Psoas muscle (tissue), 8 donors: ENCODE data around the gene ELMO2. TPM values are rescaled to one million over a fixed set of nuclear protein-coding genes. Genes with fewer than 3 reads are reported as not detected.

Experiments
- ATAC-seq, 4 donors: fragments of 200-7000 bp; cut with Tn5 transposase; one replicate each; pipeline ENCODE4 v1.9.1; 2020; ENCODE audit warnings: moderate library complexity in 3 of 4, mild to moderate bottlenecking in 2 of 4
- DNase-seq, 2 donors: peaks; one replicate each; pipeline ENCODE4 v3.0.0-alpha.2; 2020
- H3K27ac ChIP-seq: fragments of 200-600 bp; one replicate; pipeline ENCODE4 v1.8.0; 2022
- H3K27me3 ChIP-seq, 3 donors: fragments of 200-600 bp in 1 of 3; one replicate each; pipeline versions ENCODE4 v1.6.1 to v1.8.0; 2013 to 2022; ENCODE audit warnings: low read length in 2 of 3, mild to moderate bottlenecking in 2 of 3, moderate library complexity in 1 of 3; ENCODE audit not compliant: insufficient read depth in 3 of 3
- H3K36me3 ChIP-seq, 2 donors: fragments of 200-600 bp in 1 of 2; one replicate each; pipeline versions ENCODE4 v1.6.1 to v1.8.0; 2013 to 2022; ENCODE audit warnings: low read depth in 1 of 2, mild to moderate bottlenecking in 1 of 2, moderate library complexity in 1 of 2; ENCODE audit not compliant: insufficient read depth in 1 of 2
- H3K4me1 ChIP-seq: fragments of 200-600 bp; one replicate; pipeline ENCODE4 v1.8.0; 2022
- H3K4me3 ChIP-seq: fragments of 200-600 bp; one replicate; pipeline ENCODE4 v1.8.0; 2022; ENCODE audit warnings: mild to moderate bottlenecking
- H3K9me3 ChIP-seq: fragments of 200-600 bp; one replicate; pipeline ENCODE4 v1.8.0; 2022
- WGBS, 3 donors: extraction: QIAGEN DNeasy Blood & Tissue Kit; methylation state at CpG; one replicate each; pipeline versions ENCODE4 v1.1.6 to v1.1.7; 2013; 5-methylcytosine and 5-hydroxymethylcytosine counted together
- intact Hi-C, 2 donors: fragments of 100-400 bp; cut with DNase I; formaldehyde crosslinking; loops; one replicate each; pipeline versions ENCODE4 v1.11.0 to v1.14.2; 2022
- polyA plus RNA-seq, 3 donors: library from polyadenylated mRNA; stranded (reverse); fragments of 200-250 nt; gene quantifications; one replicate each; pipeline ENCODE4 v1.2.3, GENCODE V29; 2013
- total RNA-seq, 4 donors: library from RNA; stranded (reverse); fragmentation: NEBNext Ultra II Directional in 2 of 4; extraction: Animal tissue kit (Norgen Biotek cat#: 25700) in 2 of 4; gene quantifications; one replicate each; pipeline versions ENCODE4 v1.2.1 to v1.2.4, GENCODE V29; 2021 to 2023
- TF ChIP-seq, protein P1 (sequence below): fragments of 200-600 bp; IDR thresholded peaks from one replicate; pipeline ENCODE4 v1.8.0; 2022; ENCODE audit warnings: antibody characterized with exemption
- donor health status: healthy with polysubstance abuse.
- donor health status: DM: no; HTN: no; CAD: no; lungs with moderate emphysema.
- donor health status: Bipolar disorder and iron deficiency.
- donor health status: healthy.
- donor health status: DM: yes; HTN: yes; CAD: no.
- donor health status: DM: no; HTN: no; CAD: no.
- donor health status: DM: no; HTN: no; CAD: no.
- donor health status: DM: yes; HTN: yes; CAD: no.

The ELMO2 gene
- total and polyA plus RNA-seq, 7 donors, result 21.2 to 60.7 (median 40.3) TPM

DNA sequence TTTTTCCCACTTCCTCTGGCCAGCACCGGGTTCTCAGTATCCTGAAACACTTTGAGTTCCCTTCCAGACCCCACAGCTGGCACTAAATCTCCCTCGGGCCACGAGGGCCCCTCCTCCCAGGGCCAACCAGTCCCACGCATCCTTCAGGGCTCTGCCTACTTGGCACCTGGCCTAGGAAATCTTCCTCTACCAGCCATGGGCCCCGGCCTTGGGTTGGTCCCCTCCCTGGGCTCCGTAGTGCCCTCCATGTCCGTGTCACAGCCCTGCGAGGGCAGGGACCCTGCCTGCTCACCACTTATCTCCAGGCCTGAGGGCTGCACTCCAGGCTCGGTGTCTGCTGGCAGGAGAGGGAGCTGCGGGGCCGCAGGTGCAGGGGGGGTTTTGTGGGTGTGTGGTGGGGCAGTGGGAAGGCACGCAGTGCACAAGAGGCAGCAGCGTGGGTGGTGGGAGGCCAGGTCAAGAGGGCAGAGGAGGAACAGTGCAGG is 49.3 kb downstream of the ELMO2 start:
- no peak overlapping the region for H3K4me3 ChIP-seq
- H3K27me3 ChIP-seq, result no peaks in the 10 kb centered on the region
- intact Hi-C loops, result no loop called here
- peaks cover 41% of the 10 kb centered on the region for H3K4me1 ChIP-seq
- WGBS, 3 donors, result 8 to 13% (median 9%) methylated on average over 13 of the region's 13 CpGs
- H3K9me3 ChIP-seq, result no peaks in the 10 kb centered on the region
- H3K27ac ChIP-seq, result peak overlapping the region; percentile 41
- H3K36me3 ChIP-seq, result peaks cover 0 to 33% of the 10 kb centered on the region in 2 donors
- peak in 1 of 2 donors; percentile 49 for DNase-seq
- ATAC-seq, result peak; percentile 9 to 49 (median 26)
- TF ChIP-seq, protein P1, sequence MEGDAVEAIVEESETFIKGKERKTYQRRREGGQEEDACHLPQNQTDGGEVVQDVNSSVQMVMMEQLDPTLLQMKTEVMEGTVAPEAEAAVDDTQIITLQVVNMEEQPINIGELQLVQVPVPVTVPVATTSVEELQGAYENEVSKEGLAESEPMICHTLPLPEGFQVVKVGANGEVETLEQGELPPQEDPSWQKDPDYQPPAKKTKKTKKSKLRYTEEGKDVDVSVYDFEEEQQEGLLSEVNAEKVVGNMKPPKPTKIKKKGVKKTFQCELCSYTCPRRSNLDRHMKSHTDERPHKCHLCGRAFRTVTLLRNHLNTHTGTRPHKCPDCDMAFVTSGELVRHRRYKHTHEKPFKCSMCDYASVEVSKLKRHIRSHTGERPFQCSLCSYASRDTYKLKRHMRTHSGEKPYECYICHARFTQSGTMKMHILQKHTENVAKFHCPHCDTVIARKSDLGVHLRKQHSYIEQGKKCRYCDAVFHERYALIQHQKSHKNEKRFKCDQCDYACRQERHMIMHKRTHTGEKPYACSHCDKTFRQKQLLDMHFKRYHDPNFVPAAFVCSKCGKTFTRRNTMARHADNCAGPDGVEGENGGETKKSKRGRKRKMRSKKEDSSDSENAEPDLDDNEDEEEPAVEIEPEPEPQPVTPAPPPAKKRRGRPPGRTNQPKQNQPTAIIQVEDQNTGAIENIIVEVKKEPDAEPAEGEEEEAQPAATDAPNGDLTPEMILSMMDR, result no peak

DNA sequence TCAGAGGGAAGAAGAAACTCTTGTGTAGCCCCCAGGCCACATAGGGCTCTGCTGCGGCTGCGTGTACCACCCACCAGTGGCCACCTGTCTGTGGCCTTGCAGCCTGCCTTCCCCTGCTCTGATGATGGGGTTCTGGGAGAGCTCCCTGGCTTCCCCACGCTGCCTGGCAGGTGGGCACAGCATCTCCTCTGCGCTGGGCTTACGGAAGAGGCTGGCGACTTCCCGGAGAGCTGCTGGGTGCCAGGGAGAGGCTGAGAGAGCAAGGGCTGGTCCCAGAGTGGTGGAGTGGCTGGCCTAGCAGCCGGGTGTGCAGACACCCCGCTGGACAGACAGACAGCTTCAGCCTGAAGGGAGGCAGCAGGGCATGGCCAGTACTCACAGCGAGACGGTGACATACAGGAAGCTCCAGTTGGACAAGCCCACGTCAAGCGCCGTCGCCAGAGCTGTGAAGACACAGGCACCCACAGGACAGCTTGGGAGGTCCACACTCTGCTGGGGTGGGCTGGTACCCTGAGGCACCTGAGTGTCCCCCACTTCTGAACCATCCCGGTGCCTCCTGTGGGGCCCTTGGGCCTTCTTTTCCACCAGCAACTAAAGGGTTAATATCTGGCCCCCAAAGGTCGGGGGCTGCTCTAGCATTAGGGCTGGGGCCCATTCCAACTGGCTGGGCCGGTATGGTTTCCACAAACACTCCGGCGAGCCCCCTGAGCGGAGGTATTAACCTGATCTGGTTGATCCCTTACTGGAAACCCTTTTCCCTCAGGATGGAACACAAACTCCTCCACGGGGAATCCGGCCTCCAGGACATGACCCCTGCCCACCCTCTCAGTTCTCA is 50.0 kb downstream of the ELMO2 start:
- peaks cover 0 to 37% of the 10 kb centered on the region in 2 donors for H3K36me3 ChIP-seq
- H3K9me3 ChIP-seq, result no peaks in the 10 kb centered on the region
- H3K4me1 ChIP-seq, result peaks cover 35% of the 10 kb centered on the region
- H3K27ac ChIP-seq, result peak overlapping the region; percentile 41
- no peaks in the 10 kb centered on the region for H3K27me3 ChIP-seq
- 44 to 59% (median 46%) methylated on average over 22 to 23 of the region's 23 CpGs for WGBS, 3 donors
- TF ChIP-seq, protein P1, result no peak
- ATAC-seq, result peak in 1 of 4 donors; percentile 4
- intact Hi-C loops, result no loop called here
- no peak overlapping the region for H3K4me3 ChIP-seq
- no peak for DNase-seq

DNA sequence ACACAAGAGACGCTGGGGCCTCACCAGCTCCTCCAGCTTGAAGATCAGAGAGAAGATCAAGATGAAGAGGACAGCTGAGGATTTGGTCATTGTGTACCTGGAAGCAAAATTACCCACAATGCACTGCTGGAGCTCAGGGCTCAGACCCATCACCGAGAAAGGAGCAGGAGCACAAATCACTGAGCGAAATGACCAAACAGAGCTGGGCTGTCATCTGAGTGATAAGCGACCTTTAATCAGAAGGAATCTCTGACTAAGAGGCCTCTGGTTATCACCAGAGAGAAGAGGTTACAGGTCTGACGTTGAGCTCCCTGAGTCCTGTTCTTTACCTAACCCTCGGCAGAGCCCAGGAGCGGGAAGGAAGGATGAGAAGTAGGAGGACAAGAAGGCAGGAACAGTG is 50.6 kb downstream of the ELMO2 start:
- H3K4me1 ChIP-seq, result peaks cover 35% of the 10 kb centered on the region
- TF ChIP-seq, protein P1, result no peak
- 76 to 81% (median 78%) methylated on average over 7 of the region's 7 CpGs for WGBS, 3 donors

DNA sequence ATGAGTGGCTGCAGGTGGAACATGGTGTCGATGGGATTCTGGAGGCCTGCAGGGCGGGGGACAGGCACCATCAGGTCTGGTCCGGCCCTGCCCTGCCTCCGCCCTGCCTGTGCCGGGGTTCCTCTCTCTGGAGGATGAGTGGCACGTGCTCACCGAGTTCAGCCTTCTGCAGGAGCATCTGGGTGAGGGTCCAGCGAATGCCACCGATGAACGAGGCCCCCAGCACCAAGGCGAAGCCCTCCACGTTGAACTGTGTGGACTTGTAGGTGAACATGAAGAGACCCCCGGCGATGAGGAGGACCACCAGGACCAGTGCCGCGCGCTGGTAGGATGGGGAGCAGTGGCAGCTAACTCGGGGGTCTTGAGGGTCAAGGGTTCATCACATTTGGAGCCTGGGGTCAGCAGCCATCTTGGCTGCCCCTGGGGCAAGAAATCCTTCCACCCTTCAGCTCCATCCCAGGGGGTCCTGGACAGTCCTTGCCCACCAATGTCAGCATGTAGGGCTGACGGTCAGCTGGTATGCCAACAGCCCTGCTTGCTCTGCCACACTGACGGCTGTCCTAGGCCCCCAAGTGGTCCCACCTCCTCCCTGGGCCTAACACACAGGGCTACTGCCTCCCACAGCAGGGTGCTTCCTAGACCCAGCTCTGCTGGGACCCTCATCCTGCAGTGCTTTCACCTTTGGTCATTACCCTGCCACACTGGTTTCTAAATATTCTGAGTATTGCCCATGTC is 51.3 kb downstream of the ELMO2 start:
- Histone ChIP-seq H3K4me3 (no peak overlapping the region), H3K4me1 (peaks cover 35% of the 10 kb centered on the region), H3K9me3 (no peaks in the 10 kb centered on the region), H3K27ac (no peak overlapping the region), H3K36me3 (peaks cover 0 to 44% of the 10 kb centered on the region in 2 donors), H3K27me3 (no peaks in the 10 kb centered on the region)
- TF ChIP-seq, protein P1, result no peak
- ATAC-seq (no peak), DNase-seq (no peak)
- 87 to 93% (median 90%) methylated on average over 20 of the region's 20 CpGs for WGBS, 3 donors
- intact Hi-C loops, result no loop called here

More for the DNA sequence above, 50.6 kb downstream of the ELMO2 start:
- Histone ChIP-seq H3K27ac (no peak overlapping the region), H3K9me3 (no peaks in the 10 kb centered on the region), H3K36me3 (peaks cover 0 to 37% of the 10 kb centered on the region in 2 donors), H3K4me3 (no peak overlapping the region), H3K27me3 (no peaks in the 10 kb centered on the region)
- no peak for ATAC-seq
- DNase-seq, result no peak
- intact Hi-C loops, result no loop called here
